NB4 (cell line): ENCODE results near the gene NR5A1.

Experiments used
- CTCF ChIP-seq: IDR thresholded peaks from one replicate; pipeline ENCODE4 v1.5.1; 2012; ENCODE audit warnings: low read depth, low read length
- MAX ChIP-seq: IDR thresholded peaks from 2 replicates; pipeline ENCODE4 v1.6.1; 2011; ENCODE audit warnings: low read depth, low read length
- POLR2A ChIP-seq: IDR thresholded peaks from 2 replicates; pipeline ENCODE4 v1.6.1; 2011; ENCODE audit warnings: mild to moderate bottlenecking; ENCODE audit not compliant: insufficient read length; ENCODE audit errors: extremely low read depth

GRCh38 chr9:124490004-124490403 is 17.2 kb downstream of the NR5A1 start:
- TF ChIP-seq CTCF (no peak), POLR2A (no peak), MAX (no peak)
